ENCODE measurements around the gene ZNF335. TPM values are rescaled to one million over a fixed set of nuclear protein-coding genes. Genes with fewer than 3 reads are reported as not detected.
"Not testable (repeated sequence)": the region's sequence is repeated elsewhere in the genome, so short reads cannot be mapped to it uniquely, and the experiment has no call there.

Gene ZNF335
- total and polyA plus RNA-seq, 2 experiments from 2014 or later = 13.5 to 28.1 TPM

DNA sequence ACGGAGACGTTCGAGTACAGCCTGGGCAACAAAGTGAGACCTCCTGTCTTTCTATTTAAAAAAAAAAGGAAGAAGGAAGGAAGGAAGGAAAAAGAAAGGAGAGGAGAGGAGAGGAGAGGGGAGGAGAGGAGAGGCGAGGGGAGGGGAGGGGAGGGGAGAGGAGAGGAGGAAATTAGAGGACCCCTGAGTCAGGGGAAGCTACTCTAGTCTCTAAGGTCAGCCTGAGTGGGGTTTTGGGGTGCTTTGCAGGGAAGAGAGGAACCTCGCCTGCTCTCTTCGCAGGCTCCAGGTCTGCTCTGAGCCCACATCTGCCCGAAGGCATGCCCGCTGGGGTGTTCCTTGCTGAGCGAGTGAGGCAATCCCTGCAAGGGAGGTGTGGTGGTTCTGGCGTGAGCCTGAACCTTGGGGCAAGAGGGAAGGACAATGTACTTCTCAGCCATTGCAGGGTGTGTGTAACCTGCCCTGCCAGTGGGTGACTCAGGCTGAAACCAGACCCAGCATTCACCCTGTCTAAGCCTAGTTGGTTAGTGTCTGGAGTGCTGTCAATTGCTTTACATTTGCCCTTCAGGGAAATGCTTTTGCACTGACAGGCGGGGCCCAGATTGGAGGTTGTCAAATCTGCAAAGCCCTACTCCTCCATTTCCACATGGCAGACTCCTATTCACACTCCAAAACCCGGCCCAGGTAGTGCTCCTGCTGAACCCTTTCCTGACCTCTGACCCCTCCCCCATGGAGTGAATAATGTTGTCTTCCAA lies 21.4 kb upstream of the ZNF335 start:
- H3K27ac ChIP-seq = no peak overlapping the region
- TF ChIP-seq CTCF (IDR thresholded peaks at IDR 0.05; ENCODE audit: low read depth, low read length) = no peak
- no peak overlapping the region for H3K4me3 ChIP-seq
- H3K36me3 ChIP-seq = no peaks in the 10 kb centered on the region
- H3K9me3 ChIP-seq (ENCODE audit: low read depth) = no peaks in the 10 kb centered on the region
- peak in 1 of 2 donors; percentile 44 for DNase-seq (ENCODE audit: low read depth in 1 of 2, low spot score in 1 of 2)
- H3K27me3 ChIP-seq = no peaks in the 10 kb centered on the region
- H3K4me1 ChIP-seq (ENCODE audit: low read depth) = no peaks in the 10 kb centered on the region

- Histone ChIP-seq H3K9me3 (ENCODE audit: low read depth) (no peaks in the 10 kb centered on the region), H3K27me3 (no peaks in the 10 kb centered on the region), H3K4me1 (ENCODE audit: low read depth) (no peaks in the 10 kb centered on the region), H3K4me3 (no peak overlapping the region), H3K36me3 (no peaks in the 10 kb centered on the region), H3K27ac (no peak overlapping the region)
- TF ChIP-seq CTCF (IDR thresholded peaks at IDR 0.05; ENCODE audit: low read depth, low read length) = no peak
- DNase-seq (ENCODE audit: low read depth in 1 of 2, low spot score in 1 of 2) = peak in 1 of 2 donors; percentile 11
Measured at GRCh38 chr20:45991616-45992015, 19.6 kb upstream of the ZNF335 start.

DNA sequence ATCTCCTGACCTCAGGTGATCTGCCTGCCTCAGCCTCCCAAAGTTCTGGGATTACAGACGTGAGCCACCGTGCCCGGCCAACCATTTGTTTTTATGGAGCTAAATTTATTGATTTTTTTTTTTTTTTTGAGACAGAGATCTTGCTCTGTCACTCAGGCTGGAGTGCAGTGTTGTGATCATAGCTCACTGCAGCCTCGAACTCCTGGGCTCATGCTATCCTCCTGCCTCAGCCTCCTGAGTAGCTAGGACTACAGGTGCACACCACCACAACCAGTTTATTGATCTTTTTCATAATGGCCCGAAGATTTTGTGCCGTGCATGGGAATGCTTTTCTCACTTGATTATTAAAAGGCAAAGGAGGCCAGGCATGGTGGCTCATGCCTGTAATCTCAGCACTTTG lies 16.8 kb upstream of the ZNF335 start:
- H3K4me1 ChIP-seq (ENCODE audit: low read depth); H3K36me3 ChIP-seq; DNase-seq (ENCODE audit: low read depth in 1 of 2, low spot score in 1 of 2); H3K27me3 ChIP-seq; H3K4me3 ChIP-seq; H3K27ac ChIP-seq; H3K9me3 ChIP-seq (ENCODE audit: low read depth): not testable (repeated sequence)

GRCh38 chr20:45987108-45987780 lies 15.2 kb upstream of the ZNF335 start:
- peak; percentile 93 for TF ChIP-seq CTCF (IDR thresholded peaks at IDR 0.05; ENCODE audit: low read depth, low read length)
- no peaks in the 10 kb centered on the region for H3K4me1 ChIP-seq (ENCODE audit: low read depth)
- no peak overlapping the region for H3K27ac ChIP-seq
- H3K36me3 ChIP-seq = no peaks in the 10 kb centered on the region
- peak; percentile 70 to 84 for DNase-seq (ENCODE audit: low read depth in 1 of 2, low spot score in 1 of 2)
- no peaks in the 10 kb centered on the region for H3K27me3 ChIP-seq
- no peak overlapping the region for H3K4me3 ChIP-seq
- H3K9me3 ChIP-seq (ENCODE audit: low read depth) = no peaks in the 10 kb centered on the region

GRCh38 chr20:45985573-45985972 lies 13.6 kb upstream of the ZNF335 start:
- Histone ChIP-seq H3K27ac (no peak overlapping the region), H3K36me3 (no peaks in the 10 kb centered on the region), H3K4me1 (ENCODE audit: low read depth) (no peaks in the 10 kb centered on the region), H3K27me3 (no peaks in the 10 kb centered on the region), H3K9me3 (ENCODE audit: low read depth) (no peaks in the 10 kb centered on the region), H3K4me3 (no peak overlapping the region)
- peak; percentile 13 for TF ChIP-seq CTCF (IDR thresholded peaks at IDR 0.05; ENCODE audit: low read depth, low read length)
- peak in 1 of 2 donors; percentile 30 for DNase-seq (ENCODE audit: low read depth in 1 of 2, low spot score in 1 of 2)

GRCh38 chr20:45983279-45983743 lies 11.3 kb upstream of the ZNF335 start:
- H3K27ac ChIP-seq = no peak overlapping the region
- no peaks in the 10 kb centered on the region for H3K4me1 ChIP-seq (ENCODE audit: low read depth)
- H3K9me3 ChIP-seq (ENCODE audit: low read depth) = no peaks in the 10 kb centered on the region
- DNase-seq (ENCODE audit: low read depth in 1 of 2, low spot score in 1 of 2) = no peak
- no peak for TF ChIP-seq CTCF (IDR thresholded peaks at IDR 0.05; ENCODE audit: low read depth, low read length)
- no peaks in the 10 kb centered on the region for H3K27me3 ChIP-seq
- no peaks in the 10 kb centered on the region for H3K36me3 ChIP-seq
- no peak overlapping the region for H3K4me3 ChIP-seq
